ENCODE measurements around the gene E2F4.

Gene E2F4

DNA sequence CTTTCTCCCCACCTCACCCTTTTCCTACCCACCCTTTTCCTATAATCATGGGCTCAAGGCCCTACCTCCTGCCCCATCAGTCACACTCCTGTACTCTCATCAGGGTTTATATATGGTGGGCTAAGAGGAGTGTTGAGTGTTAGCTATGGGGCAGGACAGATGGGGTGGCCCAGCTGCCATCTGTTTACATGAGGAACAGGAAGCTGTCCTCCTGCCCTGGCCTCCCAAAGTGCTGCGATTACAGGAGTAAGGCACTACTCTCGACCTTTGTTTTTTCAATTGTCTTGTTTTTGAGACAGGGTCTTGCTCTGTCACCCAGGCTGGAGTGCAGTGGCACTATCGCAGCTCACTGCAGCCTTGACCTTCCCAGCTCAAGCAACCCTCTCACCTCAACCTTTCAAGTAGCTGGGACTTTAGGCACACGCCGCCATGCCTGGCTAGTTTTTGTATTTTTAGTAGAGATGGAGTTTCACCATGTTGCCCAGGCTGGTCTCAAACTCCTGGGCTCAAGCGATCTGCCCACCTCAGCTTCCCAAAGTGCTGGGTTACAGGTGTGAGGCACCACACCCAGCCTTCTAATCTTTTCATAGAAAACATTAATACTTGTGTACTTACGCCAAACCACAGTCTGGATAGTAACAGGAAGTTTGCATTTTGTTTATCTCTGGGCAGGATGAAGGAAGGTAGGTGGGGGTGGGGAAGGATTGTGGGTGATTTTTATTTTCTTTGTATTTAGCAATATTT is 33.9 kb upstream of the E2F4 start:
- DNase-seq = peak; percentile 42

GRCh38 chr16:67158637-67159600 is 33.0 kb upstream of the E2F4 start:
- DNase-seq = no peak

DNA sequence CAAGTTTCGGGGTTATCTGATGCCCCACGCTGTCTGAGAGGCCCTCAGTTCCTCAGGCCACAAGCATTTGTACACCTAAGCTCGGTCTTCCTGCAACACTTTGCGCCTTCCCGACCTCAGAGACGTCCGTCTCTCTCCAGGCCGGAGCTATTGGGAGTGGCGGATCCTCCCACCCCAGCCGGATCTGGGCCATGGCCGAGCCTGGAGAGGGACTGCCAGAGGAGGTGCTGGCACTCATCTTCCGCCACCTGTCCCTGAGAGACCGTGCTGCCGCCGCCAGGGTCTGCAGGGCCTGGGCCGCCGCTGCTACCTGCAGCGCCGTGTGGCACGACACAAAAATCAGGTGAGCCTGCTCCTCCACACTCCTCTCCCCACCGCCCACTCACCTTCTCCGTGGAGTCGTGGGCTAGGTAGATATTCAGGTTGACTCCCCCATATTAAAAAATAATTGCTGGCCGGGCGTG is 30.3 kb upstream of the E2F4 start:
- DNase-seq = no peak

- no peak for DNase-seq
These were observed 29.3 kb upstream of the E2F4 start for GRCh38 chr16:67162506-67163163.

- DNase-seq = peak; percentile 33
These were observed 28.6 kb upstream of the E2F4 start for GRCh38 chr16:67163164-67163998.

DNA sequence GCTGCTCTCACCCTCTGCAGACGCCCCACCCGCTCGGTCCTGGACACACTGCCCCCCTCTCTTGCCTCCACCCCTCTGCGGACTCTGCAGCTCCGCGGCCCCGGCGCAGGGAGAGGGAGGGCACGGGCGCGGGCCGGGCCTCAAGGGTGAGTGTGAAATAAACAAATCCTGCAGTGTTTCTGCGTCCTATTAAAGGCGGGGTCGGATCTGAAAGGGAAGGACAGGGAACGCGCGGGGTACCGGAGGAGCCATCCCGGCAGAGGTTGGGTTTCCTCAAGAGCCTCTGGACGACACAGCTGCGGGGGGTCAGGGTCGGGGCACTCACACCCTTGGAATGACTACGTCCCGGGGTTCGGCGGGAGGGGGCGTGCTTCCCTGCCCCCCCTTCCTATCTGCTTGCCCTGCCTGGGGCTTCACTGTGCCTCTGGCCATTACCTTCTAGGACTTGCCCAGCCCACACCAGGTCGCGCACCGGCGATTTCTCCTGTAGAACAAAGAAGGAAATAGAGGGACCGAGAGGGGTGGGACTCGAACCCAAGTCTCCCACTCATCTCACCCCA is 27.9 kb upstream of the E2F4 start:
- DNase-seq = no peak

DNA sequence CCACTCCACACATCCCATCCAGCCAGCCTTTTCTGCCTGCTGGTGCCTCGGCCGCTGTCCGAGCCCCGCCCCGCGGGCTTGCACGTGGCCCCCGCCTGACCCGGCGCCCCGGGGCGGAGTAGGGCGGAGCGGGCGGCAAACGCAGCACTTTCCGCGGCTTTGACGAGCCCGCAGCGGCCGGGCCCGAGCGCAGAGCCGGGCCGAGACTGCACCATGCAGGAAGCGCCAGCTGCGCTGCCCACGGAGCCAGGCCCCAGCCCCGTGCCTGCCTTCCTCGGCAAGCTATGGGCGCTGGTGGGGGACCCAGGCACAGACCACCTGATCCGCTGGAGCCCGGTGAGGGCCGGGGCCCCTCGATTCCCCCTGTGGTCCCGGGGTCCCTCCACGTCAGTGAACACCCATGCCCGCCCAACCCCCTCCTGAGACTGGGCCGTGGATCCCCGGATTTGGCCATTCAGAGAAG is 27.3 kb upstream of the E2F4 start, which contains the start of gene HSF4:
HSF4 (plus strand) TSS at position 147 of the 463 bp plus-strand sequence; CDS start at position 214, 67 bp downstream.
- DNase-seq = no peak

DNA sequence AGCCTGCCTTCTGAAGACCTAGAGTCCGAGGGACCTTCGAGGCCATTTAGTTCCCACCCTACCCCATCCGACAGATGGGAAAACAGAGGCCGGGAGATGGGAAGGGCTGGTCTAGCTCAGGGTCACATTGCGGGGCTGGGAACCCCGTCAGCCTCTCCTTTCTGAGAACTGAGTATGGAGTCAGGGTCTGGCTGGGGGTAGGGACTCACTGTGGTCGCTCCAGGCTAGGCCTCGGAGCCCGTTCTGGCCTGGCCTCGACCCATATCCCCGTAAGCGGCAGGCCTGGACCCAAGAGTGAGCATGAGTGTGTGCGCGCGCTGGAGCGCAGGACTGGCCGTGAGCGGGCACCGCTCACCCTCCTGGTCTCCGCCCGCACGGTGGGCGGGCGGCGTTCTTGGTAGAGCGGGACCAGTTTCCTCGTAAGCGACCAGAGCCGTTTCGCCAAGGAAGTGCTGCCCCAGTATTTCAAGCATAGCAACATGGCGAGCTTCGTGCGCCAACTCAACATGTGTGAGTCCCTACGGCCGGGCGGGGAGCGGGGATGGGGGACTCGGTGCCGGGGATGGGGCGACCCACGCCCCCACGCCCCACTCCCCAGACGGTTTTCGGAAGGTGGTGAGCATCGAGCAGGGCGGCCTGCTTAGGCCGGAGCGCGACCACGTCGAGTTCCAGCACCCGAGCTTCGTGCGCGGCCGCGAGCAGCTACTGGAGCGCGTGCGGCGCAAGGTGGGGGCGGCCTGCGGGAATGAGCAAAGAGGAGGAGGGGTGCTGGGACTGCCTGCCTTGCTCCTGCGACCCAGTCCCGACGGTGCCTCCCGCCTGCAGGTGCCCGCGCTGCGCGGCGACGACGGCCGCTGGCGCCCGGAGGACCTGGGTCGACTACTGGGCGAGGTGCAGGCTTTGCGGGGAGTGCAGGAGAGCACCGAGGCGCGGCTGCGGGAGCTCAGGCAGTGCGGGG is 26.6 kb upstream of the E2F4 start:
- no peak for DNase-seq

GRCh38 chr16:67166110-67166547 is 25.8 kb upstream of the E2F4 start:
- DNase-seq = no peak

DNA sequence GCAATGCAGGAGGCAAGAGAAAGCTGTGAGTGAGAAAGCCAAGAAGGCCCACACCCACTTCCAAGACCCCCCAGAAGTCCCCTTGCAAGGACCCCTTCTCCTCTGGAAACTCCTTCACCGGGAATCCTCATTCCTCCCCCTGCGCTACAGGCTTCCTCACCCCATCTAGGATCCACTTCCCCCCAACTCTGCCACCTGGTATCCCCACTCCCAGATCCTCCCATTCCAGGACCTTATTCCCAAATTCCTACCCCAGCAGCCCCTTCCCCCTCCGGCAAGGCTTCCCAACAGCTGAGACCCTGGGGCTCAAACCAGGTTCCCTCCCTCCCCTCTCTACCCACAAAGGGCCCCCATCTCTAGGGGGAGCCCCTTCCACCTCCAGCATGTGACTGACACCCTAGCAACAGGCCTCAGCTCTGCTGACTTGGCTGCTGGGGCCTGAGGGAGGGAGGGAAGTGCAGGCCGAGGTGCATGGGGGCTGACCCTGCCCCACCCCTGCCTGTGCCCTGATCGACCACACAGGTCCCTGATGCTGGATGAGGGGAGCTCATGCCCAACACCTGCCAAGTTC is 25.3 kb upstream of the E2F4 start:
- no peak for DNase-seq

DNA sequence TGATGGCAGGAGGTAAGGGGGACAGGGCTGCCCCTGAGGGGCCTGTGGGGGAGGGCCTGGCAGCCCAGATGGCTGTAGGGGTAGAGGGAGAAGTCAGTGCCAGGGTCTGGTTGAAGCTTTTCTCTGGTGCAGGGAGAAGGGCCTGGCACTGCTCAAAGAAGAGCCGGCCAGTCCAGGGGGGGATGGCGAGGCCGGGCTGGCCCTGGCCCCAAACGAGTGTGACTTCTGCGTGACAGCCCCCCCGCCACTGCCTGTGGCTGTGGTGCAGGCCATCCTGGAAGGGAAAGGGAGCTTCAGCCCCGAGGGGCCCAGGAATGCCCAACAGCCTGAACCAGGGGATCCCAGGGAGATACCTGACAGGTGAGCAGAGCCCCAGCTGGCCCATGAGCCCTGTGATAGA is 24.4 kb upstream of the E2F4 start:
- DNase-seq = no peak

DNA sequence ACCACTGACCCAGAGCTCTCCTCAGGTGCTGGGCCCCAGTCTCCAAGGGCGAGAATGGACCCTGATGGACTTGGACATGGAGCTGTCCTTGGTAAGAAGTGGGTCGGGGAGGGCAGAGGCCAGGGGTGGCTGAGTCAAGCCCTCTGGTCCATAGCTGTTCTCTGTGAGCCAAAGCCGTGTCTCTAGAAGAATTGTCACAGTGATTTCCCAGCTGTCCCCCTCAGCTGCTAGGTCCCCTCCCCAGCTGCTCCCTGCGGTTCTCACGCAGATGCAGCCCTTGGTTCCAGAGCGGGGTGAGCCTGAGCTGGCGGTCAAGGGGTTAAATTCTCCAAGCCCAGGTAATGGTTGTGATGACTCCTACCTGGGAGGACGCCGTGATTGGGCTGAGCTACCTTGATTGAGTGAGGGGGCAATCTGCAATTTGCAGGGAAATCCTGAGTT is 22.9 kb upstream of the E2F4 start:
- no peak for DNase-seq

GRCh38 chr16:67169642-67170167 is 22.2 kb upstream of the E2F4 start:
- peak; percentile 56 for DNase-seq

DNA sequence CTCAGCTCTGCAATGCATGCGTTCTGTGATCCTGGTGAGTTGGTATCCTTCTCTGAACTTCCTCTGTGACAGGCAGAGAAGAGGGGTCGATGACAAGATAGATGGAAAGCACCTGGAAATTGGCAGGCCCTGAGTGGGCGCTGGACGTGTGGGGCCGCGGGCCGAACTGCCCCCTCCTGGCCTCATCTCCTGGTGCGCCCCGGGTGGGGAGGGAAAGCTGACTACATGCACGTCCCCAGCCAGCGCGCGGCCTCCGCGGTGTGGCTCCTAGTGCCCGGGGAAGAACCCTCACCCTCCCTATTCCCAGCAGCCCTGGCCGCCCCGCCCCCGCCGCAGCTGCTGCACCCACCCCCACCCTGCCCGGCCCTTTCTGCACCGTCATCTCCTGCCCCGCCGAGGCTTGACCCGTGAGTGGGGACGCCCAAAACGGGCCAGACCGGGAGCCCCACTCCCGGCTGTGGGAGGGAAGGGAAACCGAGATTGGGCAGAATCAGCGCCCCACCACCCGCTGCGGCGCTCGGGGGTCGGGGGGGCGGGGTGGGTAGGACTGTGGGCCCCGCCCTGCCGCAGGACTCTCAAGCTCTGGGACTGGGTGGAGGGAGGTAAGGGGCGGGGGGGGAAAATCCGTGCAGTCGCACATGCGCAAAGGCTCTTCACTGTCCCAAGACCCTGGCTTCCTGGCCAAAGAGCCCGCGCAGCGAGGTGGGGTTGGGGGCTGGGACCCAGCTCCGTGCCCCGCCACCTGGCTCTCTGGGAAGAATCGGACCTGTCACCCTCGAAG is 21.6 kb upstream of the E2F4 start, which contains the start of gene NOL3:
NOL3 (plus strand) TSS at position 371 of the 781 bp plus-strand sequence.
- DNase-seq = peak; percentile 75

- no peak for DNase-seq
These were observed 20.9 kb upstream of the E2F4 start for GRCh38 chr16:67170949-67171649.

- DNase-seq = no peak
These were observed 18.6 kb upstream of the E2F4 start for GRCh38 chr16:67173323-67173722.

GRCh38 chr16:67173808-67174705 is 17.9 kb upstream of the E2F4 start:
- peak; percentile 50 for DNase-seq

Data from NCI-H1694 (cell line).